NCI-H146 treated with DMSO at 0.1 percent for 48 hours (cell line): ENCODE results near the gene CPO.

Experiments
- DNase-seq: peaks from one replicate; lab custom pipeline; 2025; ENCODE audit not compliant: unreplicated experiment; lab: John Stamatoyannopoulos, UW

Gene CPO

DNA sequence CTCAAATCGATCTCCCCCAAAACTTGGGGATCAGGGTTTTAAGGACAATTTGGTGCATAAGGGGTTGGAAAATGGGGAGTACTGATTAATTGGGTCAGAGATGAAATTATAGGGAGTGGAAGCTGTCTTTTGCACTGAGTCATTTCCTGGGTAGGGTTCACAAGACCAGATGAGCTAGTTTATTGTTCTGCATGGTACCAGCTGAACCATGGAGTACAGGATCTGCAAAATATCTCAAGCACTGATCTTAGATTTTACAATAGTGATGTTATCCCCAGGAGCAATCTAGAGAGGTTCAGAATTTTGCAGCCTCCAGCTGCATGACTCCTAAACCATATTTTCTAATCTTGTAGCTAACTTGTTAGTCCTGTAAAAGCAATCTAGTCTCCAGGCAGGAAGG is 73.1 kb downstream of the CPO start:
- DNase-seq: no peak

DNA sequence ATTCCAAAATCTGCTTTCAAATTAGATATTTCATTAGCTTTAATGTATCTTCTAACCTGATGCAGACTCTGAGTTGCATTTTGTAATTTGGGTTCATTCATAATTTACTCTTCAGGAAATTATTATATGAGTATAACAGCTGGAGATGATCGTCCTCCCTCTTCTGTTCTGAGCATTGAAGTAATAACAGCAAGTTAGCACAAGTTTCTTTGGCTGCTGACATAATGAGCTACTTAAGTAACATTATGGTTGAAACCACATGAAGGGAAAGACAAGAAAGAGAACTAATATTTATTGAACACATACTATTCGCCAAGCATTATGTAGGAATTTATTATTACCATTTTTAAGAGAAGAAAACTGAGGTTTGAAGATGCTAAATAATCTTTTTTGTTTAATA is 75.1 kb downstream of the CPO start:
- DNase-seq: no peak

DNA sequence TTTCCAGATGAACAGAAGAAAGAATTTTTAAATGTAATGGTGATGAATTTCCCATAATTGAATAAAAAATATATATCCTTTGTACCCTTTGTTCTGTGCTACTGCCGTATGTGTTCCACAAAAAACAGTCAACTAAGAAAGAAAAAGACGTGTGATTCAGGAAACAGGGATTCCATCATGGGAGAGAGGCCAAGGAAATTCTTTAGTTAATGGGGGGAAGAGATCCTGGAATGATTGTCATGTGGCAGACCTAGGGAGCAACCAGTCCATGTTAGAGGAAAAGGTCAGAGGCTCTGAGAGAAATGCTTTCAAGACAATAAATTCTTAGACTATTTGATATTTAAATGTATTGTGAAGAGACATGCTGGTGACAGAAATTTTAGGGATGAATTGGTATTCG is 76.6 kb downstream of the CPO start:
- DNase-seq: no peak
